NCI-H510A treated with DMSO at 0.1 percent for 48 hours (cell line): ENCODE results near the gene EIF3B.
"Not testable (repeated sequence)": the region's sequence is repeated elsewhere in the genome, so short reads cannot be mapped to it uniquely, and the experiment has no call there.

Source experiments
- DNase-seq: peaks from one replicate; lab custom pipeline; 2025; lab: John Stamatoyannopoulos, UW

Gene EIF3B

GRCh38 chr7:2402687-2403013 lies 48.0 kb downstream of the EIF3B start:
- DNase-seq, result no peak

GRCh38 chr7:2403014-2403717 lies 48.5 kb downstream of the EIF3B start, which contains the start of gene CHST12:
Gene CHST12, plus strand, starts transcription at chr7:2403611. Its CDS starts 29,029 bp downstream, at chr7:2432640.
- peak; percentile 98 for DNase-seq

- peak; percentile 27 for DNase-seq
Observed at GRCh38 chr7:2403718-2404648, 49.4 kb downstream of the EIF3B start.

- DNase-seq, result no peak
Observed at GRCh38 chr7:2404714-2405119, 50.1 kb downstream of the EIF3B start.

DNA sequence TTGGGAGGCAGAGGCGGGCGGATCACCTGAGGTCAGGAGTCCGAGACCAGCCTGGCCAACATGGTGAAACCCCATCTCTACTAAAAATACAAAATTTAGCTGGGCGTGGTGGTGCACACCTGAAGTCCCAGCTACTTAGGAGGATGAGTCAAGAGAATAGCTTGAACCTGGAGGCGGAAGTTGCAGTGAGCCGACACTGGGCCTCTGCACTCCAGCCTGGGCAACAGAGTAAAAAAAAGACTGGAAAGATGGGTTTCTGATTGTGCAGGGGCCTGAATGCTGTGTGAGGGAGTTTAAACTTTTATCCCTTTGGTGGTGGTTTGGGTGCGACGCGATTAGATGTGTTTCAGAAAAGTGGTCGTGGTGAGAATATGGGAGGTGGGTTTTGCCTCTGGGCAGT lies 50.6 kb downstream of the EIF3B start:
- DNase-seq, result no peak

DNA sequence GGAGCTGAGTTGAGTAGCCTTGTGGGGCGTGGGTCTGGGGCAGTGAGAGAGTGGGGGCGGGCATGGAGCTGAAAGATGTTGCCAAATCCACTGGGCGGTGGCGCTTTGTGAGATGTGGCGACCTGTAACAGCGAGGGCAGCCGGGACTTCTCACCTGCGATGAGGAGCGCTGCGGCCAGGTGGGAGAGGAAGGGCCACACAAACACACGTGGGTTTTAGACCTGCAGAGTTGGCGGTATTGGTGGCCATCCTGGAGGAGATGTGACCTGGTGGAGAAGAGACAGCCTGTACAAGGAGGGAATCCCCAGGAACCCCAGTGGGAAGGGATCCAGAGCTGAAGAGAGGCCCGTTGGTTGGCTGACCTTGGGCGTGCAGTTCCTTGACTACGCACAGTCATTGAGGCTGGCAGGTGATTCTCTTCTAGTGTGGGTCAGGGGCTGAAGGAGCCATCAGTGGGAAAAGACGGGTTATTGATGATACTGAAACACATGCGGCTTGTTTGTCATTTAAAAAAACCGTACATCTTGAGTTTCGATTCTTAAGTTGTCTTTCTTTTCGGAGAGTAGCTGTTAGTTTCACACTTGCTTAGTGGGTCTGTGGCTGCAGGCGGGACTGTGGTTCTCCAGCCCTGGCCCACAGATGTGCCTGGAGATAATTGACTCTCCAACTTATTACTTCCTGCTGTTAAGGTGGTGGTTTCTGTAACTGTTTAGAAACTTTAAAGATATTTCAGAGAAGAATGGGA lies 51.1 kb downstream of the EIF3B start:
- no peak for DNase-seq

DNA sequence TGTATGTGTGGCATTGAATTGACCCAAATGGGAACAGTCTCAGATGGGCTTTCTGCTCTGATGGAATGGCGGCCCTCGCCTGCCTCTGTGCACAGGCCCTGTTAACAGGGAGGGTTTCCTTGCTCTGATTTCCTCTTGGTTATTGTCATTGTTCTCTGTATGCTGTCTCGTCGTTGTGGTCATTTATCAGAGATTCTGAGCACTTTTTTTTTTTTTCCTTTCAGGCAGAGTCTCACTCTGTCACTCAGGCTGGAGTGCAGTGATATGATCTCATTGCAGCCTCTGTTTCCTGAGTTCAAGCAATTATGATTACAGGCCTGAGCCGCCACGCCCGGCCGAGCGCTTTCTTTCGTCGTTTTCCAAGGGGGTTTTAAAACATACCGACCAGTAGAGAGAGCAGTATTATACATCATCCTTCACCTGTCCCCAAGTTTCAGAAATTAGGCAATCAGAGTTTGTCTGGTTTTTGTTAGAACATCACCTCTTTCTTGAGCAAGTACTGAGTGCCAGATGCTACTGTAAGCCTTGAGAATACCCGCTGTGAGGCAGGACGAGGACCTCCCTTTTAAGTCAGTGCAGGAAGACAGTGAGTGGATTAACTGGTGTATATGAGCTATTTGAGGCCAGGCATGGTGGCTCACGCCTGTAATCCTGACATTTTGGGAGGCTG lies 55.3 kb downstream of the EIF3B start:
- no peak for DNase-seq

DNA sequence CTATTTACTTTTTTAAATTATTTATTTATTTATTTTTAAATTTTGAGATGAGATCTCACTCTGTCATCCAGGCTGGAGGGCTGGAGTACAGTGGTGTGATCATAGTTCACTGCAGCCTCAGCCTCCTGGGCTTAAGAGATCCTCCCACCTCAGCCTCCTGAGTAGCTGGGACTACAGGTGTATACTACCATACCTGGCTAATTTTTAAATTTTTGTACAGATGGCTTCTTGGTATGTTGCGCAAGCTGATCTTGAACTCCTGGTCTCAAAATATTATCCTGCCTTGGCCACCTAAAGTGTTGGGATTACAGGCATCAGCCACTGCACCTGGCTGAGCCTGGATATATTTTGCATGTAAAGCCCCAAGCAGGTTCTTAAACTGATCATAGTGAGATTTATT lies 56.4 kb downstream of the EIF3B start:
- DNase-seq, result no peak

- DNase-seq, result no peak
Observed at GRCh38 chr7:2411815-2412586, 57.4 kb downstream of the EIF3B start.

- no peak for DNase-seq
Observed at GRCh38 chr7:2412587-2413201, 58.1 kb downstream of the EIF3B start.

DNA sequence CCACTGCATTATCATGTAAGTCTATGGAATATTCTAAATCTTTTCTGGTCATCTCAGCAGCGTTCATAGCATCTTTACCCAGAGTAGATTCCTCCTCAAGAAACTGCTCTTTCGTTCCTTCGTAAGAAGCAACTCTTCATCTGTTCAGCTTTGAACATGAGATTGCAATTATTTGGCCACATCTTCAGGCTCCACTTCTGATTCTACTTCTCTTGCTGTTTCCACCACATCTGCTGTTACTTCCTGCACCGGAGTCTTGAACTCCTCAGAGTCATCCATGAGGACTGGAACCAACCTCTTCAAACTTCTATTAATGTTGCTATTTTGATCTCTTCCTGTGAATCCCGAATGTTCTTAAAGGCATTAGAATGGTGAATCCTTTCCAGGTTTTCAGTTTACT lies 61.4 kb downstream of the EIF3B start:
- no peak for DNase-seq

DNA sequence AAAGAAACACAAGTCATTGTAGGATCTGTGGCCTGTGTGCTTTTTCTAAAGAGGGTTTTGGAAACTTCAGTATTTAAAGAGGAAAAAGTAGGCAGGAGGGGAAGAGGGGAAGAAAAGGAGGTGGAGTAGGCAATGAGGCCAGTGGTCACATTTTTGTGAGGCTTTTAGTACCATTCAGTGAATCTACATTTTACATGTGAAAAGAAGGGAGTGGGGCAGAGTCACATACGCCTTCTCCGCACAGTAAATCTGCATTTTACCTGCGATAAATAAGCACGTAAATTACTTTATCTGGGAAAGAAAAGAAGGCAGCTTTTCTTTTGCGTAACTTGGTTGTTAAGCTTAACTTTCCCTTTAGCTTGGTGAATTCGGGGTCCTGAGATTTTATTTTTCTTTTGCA lies 62.0 kb downstream of the EIF3B start:
- DNase-seq, result no peak

DNA sequence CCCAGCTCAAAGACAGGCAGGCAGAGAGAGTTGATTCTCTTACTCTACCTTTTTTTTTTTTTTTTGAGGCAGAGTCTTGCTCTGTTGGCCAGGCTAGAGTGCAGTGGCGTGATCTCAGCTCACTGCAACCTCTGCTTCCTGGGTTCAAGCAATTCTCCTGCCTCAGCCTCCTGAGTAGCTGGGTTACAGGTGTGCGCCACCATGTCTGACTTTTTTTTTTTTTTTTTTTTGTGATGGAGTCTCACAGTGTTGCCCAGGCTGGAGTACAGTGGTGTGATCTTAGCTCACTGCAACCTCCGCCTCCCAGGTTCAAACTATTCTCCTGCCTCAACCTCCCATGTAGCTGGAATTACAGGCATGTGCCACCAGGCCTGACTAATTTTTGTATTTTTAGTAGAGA lies 62.6 kb downstream of the EIF3B start:
- not testable (repeated sequence) for DNase-seq

- no peak for DNase-seq
Observed at GRCh38 chr7:2417981-2418481, 63.4 kb downstream of the EIF3B start.

GRCh38 chr7:2420216-2420933 lies 65.7 kb downstream of the EIF3B start:
- DNase-seq, result no peak

GRCh38 chr7:2421943-2422310 lies 67.3 kb downstream of the EIF3B start:
- no peak for DNase-seq

GRCh38 chr7:2425749-2426148 lies 71.1 kb downstream of the EIF3B start:
- no peak for DNase-seq
